ENCODE measurements around the gene ENTR1. TPM values are rescaled to one million over a fixed set of nuclear protein-coding genes. Genes with fewer than 3 reads are reported as not detected.
A peak's percentile ranks its signal among the peaks of the same experiment; 100 is the strongest.

ENTR1 gene
- total RNA-seq, 4 donors from 2014 or later: 26.5 to 38.1 (median 33.5) TPM

- DNase-seq (ENCODE audit: low spot score) (no peak), ATAC-seq (ENCODE audit: low FRiP score) (no peak)
- no peak for TF ChIP-seq CTCF (IDR thresholded peaks at IDR 0.05)
These were observed 32.7 kb upstream of the ENTR1 start for GRCh38 chr9:136443087-136443486.

GRCh38 chr9:136442265-136442664 lies 31.9 kb upstream of the ENTR1 start:
- no peak for TF ChIP-seq CTCF (IDR thresholded peaks at IDR 0.05)
- DNase-seq (ENCODE audit: low spot score): no peak
- no peak for ATAC-seq (ENCODE audit: low FRiP score)

- TF ChIP-seq CTCF (IDR thresholded peaks at IDR 0.05): no peak
- DNase-seq (ENCODE audit: low spot score): no peak
- no peak for ATAC-seq (ENCODE audit: low FRiP score)
These were observed 31.3 kb upstream of the ENTR1 start for GRCh38 chr9:136441681-136442245.

- DNase-seq (ENCODE audit: low spot score): no peak
- no peak for TF ChIP-seq CTCF (IDR thresholded peaks at IDR 0.05)
These were observed 30.8 kb upstream of the ENTR1 start for GRCh38 chr9:136441191-136441680.

GRCh38 chr9:136439481-136440408 lies 29.3 kb upstream of the ENTR1 start, which contains the start of gene INPP5E:
Gene INPP5E (minus strand): TSS chr9:136439845. CDS start chr9:136439419, 426 bp downstream.
- TF ChIP-seq CTCF (IDR thresholded peaks at IDR 0.05): no peak
- ATAC-seq (ENCODE audit: low FRiP score) (peak; percentile 88), DNase-seq (ENCODE audit: low spot score) (peak; percentile 43)

More at GRCh38 chr9:136441191-136441680, 30.8 kb upstream of the ENTR1 start:
- no peak for ATAC-seq (ENCODE audit: low FRiP score)

GRCh38 chr9:136438548-136439480 lies 28.4 kb upstream of the ENTR1 start:
- no peak for TF ChIP-seq CTCF (IDR thresholded peaks at IDR 0.05)
- DNase-seq (ENCODE audit: low spot score) (no peak), ATAC-seq (ENCODE audit: low FRiP score) (peak; percentile 26)
